ENCODE data around the gene HOXD12.
A peak's percentile ranks its signal among the peaks of the same experiment; 100 is the strongest.

Gene HOXD12

DNA sequence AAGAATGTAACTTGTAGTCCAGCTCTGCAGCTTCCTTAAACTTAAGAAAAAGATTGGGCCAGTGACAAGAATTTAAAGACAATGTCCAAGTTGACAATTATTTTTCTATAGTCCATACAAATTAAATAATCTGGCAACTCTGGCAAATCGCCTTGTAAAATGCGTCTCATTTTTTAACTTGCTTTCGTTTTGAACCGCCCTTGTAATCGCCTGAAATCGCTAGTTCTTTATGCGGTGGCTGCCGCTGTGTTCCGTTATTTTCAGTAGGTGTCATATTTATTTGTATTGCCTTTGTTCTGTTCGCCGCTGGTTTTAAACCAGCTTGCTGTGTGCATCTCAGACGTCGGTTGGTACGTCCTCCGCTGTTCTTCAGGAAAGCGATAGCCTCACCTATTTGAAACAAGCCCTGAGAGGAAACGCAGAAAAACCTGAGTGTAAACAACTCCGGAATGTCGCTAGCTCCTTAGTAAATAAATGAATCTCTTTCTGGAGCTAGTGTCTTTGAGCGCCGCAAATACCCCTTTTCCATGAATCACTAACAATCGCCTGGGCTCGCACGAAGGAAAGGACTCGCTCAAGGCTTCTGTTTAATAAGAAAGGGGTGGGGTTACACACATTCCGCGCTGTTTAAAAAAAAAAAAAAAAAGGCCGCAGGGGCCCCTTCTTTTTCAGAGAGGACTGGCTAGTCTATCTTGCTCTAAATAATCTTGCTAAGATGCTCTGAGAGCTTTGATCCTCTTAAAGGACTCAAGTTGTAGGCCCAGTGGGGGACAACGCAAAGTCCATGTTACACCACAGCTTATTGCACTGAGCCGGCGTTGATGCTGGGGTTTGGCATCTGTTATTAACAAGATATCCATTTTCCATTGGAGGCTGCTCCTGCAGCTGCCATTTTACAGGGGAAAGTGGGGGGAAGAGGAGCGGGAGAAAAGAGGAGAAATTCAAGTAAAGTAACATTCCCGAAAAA lies 32.9 kb downstream of the HOXD12 start:
- peak overlapping the region; percentile 6 to 65 (median 58) for H3K9ac ChIP-seq (ENCODE audit: low read length in 5 of 5)
- peak overlapping the region; percentile 59 to 83 (median 73) for H3K4me3 ChIP-seq (ENCODE audit: low read depth in 1 of 5, low read length in 5 of 5)

DNA sequence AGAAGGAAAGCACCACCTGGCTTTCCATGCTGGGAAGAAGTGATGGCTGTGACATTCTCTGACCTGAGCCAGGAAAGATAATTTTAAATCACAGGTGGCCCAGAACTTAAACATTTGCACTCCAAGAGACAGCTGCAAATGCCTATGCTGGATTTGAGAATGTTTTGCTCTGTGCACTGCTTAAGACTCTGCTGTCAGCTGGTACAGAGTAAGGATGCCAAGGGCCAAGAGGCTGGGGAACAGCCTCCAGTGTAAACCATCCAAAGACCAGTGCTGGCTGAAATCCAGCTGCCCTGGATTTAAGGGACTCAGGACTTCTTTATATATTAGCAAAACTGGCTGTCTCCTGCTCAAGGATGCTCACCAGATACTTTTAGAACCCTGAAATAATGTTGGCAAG lies 33.8 kb downstream of the HOXD12 start:
- H3K9me3 ChIP-seq (ENCODE audit: control insufficient read depth in 5 of 5, low read length in 5 of 5), result no peaks in the 10 kb centered on the region
- no peaks in the 10 kb centered on the region for H3K36me3 ChIP-seq (ENCODE audit: control insufficient read depth in 5 of 5, insufficient read depth in 5 of 5, low read length in 5 of 5)
- H3K9ac ChIP-seq (ENCODE audit: low read length in 5 of 5), result no peak overlapping the region
- H3K27ac ChIP-seq (ENCODE audit: low read depth, low read length), result no peak overlapping the region
- peaks cover 0 to 41% (median 5%) of the 10 kb centered on the region in 5 donors for H3K27me3 ChIP-seq (ENCODE audit: control insufficient read depth in 5 of 5, insufficient read depth in 4 of 5, low read length in 5 of 5)
- H3K4me1 ChIP-seq (ENCODE audit: control insufficient read depth in 5 of 5, insufficient read depth in 5 of 5, low read length in 5 of 5), result peaks cover 1 to 65% (median 57%) of the 10 kb centered on the region in 5 donors
- H3K4me3 ChIP-seq (ENCODE audit: low read depth in 1 of 5, low read length in 5 of 5), result no peak overlapping the region

More for the DNA sequence above, 32.9 kb downstream of the HOXD12 start:
- Histone ChIP-seq H3K27ac (ENCODE audit: low read depth, low read length) (peak overlapping the region; percentile 70), H3K9me3 (ENCODE audit: control insufficient read depth in 5 of 5, low read length in 5 of 5) (no peaks in the 10 kb centered on the region), H3K36me3 (ENCODE audit: control insufficient read depth in 5 of 5, insufficient read depth in 5 of 5, low read length in 5 of 5) (no peaks in the 10 kb centered on the region), H3K27me3 (ENCODE audit: control insufficient read depth in 5 of 5, insufficient read depth in 4 of 5, low read length in 5 of 5) (peaks cover 0 to 41% (median 5%) of the 10 kb centered on the region in 5 donors), H3K4me1 (ENCODE audit: control insufficient read depth in 5 of 5, insufficient read depth in 5 of 5, low read length in 5 of 5) (peaks cover 1 to 65% (median 56%) of the 10 kb centered on the region in 5 donors)

DNA sequence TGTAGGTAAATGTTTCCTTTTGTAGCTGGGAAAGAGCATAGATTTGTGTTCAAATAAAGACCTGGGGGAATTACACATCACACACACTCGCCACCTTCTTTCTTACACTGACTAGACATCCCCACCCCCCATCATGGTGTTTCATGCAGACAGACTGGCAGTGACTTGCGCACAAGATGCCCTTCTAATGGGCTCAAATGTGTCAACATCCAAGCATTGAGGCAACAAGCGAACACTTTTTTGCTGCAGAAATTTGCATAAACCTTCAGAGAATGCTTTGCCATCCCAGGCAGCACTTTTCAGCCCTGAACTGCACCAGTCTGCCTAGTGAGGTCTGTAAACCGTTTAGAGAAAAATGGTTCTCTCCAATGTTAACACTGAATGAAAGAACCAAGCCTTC lies 34.4 kb downstream of the HOXD12 start:
- Histone ChIP-seq H3K4me1 (ENCODE audit: control insufficient read depth in 5 of 5, insufficient read depth in 5 of 5, low read length in 5 of 5) (peaks cover 1 to 65% (median 57%) of the 10 kb centered on the region in 5 donors), H3K36me3 (ENCODE audit: control insufficient read depth in 5 of 5, insufficient read depth in 5 of 5, low read length in 5 of 5) (no peaks in the 10 kb centered on the region), H3K27me3 (ENCODE audit: control insufficient read depth in 5 of 5, insufficient read depth in 4 of 5, low read length in 5 of 5) (peaks cover 0 to 42% (median 6%) of the 10 kb centered on the region in 5 donors), H3K27ac (ENCODE audit: low read depth, low read length) (peak overlapping the region; percentile 91), H3K4me3 (ENCODE audit: low read depth in 1 of 5, low read length in 5 of 5) (no peak overlapping the region), H3K9me3 (ENCODE audit: control insufficient read depth in 5 of 5, low read length in 5 of 5) (no peaks in the 10 kb centered on the region), H3K9ac (ENCODE audit: low read length in 5 of 5) (no peak overlapping the region)

DNA sequence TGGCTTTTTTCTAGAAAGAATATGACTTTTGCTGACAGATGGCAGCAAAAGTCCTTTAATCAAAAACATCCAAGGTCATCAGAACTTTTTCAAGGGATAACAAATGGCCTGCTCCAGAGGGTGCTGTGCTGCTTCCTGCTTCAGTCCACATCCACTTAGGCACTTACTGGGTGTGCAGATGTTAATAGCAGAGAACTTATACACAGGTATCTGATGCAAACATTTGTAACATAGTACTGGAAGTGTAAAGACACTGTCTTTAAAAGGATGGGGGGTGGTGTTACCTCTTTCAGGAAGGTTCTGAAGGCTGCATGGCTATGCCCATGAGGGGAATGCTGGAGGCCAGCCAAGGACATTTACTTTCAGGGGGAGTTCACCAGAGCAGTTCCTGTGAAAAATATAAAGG lies 35.4 kb downstream of the HOXD12 start:
- H3K9me3 ChIP-seq (ENCODE audit: control insufficient read depth in 5 of 5, low read length in 5 of 5), result no peaks in the 10 kb centered on the region
- no peaks in the 10 kb centered on the region for H3K36me3 ChIP-seq (ENCODE audit: control insufficient read depth in 5 of 5, insufficient read depth in 5 of 5, low read length in 5 of 5)
- H3K4me1 ChIP-seq (ENCODE audit: control insufficient read depth in 5 of 5, insufficient read depth in 5 of 5, low read length in 5 of 5), result peaks cover 3 to 69% (median 62%) of the 10 kb centered on the region in 5 donors
- no peak overlapping the region for H3K9ac ChIP-seq (ENCODE audit: low read length in 5 of 5)
- peaks cover 0 to 49% (median 6%) of the 10 kb centered on the region in 5 donors for H3K27me3 ChIP-seq (ENCODE audit: control insufficient read depth in 5 of 5, insufficient read depth in 4 of 5, low read length in 5 of 5)
- peak overlapping the region; percentile 91 for H3K27ac ChIP-seq (ENCODE audit: low read depth, low read length)
- H3K4me3 ChIP-seq (ENCODE audit: low read depth in 1 of 5, low read length in 5 of 5), result peak overlapping the region in 1 of 5 donors; percentile 44

DNA sequence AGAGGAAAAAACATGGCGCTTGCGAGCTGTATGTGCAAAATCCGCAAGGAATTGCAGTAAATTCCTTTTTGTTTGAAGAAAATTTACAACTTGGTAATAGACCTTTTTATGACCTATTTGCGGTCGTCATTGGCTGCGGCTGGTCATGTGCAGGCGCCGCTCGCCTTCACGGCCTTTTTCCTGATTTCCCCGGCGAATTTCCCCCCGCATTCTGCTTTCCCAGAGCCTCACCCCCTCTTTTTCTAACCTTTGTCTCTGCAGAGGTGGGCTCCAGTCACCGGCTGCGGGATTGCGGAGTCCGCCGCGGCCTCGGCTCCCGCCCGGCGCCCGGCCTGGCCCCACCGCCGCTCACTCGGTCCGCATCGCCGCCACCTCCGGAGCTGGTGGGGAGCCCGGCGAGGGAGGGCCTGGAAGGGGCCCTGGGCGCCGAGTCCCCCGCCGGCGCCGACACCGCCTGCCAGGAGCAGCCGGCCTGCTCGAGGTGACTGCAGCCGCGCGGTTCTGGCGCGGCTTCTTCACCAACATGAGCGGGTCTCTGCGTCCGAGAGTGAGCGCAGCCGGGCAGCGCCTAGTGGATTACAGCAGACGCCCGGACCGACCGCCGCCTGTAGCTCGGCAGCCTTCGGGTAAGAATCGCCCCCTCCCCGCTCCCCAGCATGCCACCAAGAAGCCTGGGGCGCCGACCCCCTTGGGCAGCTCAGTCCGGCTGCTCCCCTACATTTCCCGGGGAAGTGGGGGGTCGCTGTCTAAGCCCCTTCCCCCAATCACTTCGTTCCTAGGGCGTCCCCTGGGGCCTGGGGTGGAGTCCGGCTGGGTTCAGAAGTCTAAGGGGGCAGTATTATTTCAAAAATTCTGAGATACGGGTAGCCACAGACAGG lies 37.0 kb downstream of the HOXD12 start:
- peak overlapping the region; percentile 91 for H3K27ac ChIP-seq (ENCODE audit: low read depth, low read length)
- H3K27me3 ChIP-seq (ENCODE audit: control insufficient read depth in 5 of 5, insufficient read depth in 4 of 5, low read length in 5 of 5), result peaks cover 0 to 56% (median 5%) of the 10 kb centered on the region in 5 donors
- no peaks in the 10 kb centered on the region for H3K9me3 ChIP-seq (ENCODE audit: control insufficient read depth in 5 of 5, low read length in 5 of 5)
- H3K36me3 ChIP-seq (ENCODE audit: control insufficient read depth in 5 of 5, insufficient read depth in 5 of 5, low read length in 5 of 5), result no peaks in the 10 kb centered on the region
- H3K9ac ChIP-seq (ENCODE audit: low read length in 5 of 5), result peak overlapping the region; percentile 71 to 86 (median 74)
- peak overlapping the region; percentile 64 to 88 (median 80) for H3K4me3 ChIP-seq (ENCODE audit: low read depth in 1 of 5, low read length in 5 of 5)
- peaks cover 6 to 73% (median 68%) of the 10 kb centered on the region in 5 donors for H3K4me1 ChIP-seq (ENCODE audit: control insufficient read depth in 5 of 5, insufficient read depth in 5 of 5, low read length in 5 of 5)

DNA sequence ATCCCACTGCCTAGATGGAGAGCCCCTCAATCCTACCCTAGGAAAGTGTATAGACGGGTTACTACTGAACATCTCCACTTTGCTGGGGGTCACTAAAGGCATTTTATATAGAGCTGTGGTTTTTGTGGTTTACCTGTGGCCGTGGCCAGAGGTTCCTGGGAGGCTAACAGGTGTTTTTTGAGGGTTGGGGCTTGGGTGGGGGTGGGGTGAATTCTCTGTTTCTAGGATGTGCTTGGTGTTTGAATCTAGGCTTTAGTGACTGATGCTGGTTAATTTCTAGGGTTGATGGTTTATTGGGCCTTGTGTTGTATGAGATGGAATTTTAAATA lies 37.6 kb downstream of the HOXD12 start:
- H3K36me3 ChIP-seq (ENCODE audit: control insufficient read depth in 5 of 5, insufficient read depth in 5 of 5, low read length in 5 of 5), result no peaks in the 10 kb centered on the region
- peak overlapping the region; percentile 64 to 84 (median 79) for H3K4me3 ChIP-seq (ENCODE audit: low read depth in 1 of 5, low read length in 5 of 5)
- no peaks in the 10 kb centered on the region for H3K9me3 ChIP-seq (ENCODE audit: control insufficient read depth in 5 of 5, low read length in 5 of 5)
- peaks cover 0 to 56% (median 5%) of the 10 kb centered on the region in 5 donors for H3K27me3 ChIP-seq (ENCODE audit: control insufficient read depth in 5 of 5, insufficient read depth in 4 of 5, low read length in 5 of 5)
- H3K9ac ChIP-seq (ENCODE audit: low read length in 5 of 5), result peak overlapping the region; percentile 71 to 86 (median 74)
- peaks cover 6 to 70% (median 67%) of the 10 kb centered on the region in 5 donors for H3K4me1 ChIP-seq (ENCODE audit: control insufficient read depth in 5 of 5, insufficient read depth in 5 of 5, low read length in 5 of 5)
- peak overlapping the region; percentile 91 for H3K27ac ChIP-seq (ENCODE audit: low read depth, low read length)

DNA sequence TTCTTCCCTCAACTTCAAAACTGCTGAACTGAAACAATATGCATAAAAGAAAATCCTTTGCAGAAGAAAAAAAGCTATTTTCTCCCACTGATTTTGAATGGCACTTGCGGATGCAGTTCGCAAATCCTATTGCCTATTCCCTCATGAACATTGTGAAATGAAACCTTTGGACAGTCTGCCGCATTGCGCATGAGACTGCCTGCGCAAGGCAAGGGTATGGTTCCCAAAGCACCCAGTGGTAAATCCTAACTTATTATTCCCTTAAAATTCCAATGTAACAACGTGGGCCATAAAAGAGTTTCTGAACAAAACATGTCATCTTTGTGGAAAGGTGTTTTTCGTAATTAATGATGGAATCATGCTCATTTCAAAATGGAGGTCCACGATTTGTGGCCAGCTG lies 38.3 kb downstream of the HOXD12 start:
- H3K9me3 ChIP-seq (ENCODE audit: control insufficient read depth in 5 of 5, low read length in 5 of 5), result no peaks in the 10 kb centered on the region
- H3K36me3 ChIP-seq (ENCODE audit: control insufficient read depth in 5 of 5, insufficient read depth in 5 of 5, low read length in 5 of 5), result no peaks in the 10 kb centered on the region
- peak overlapping the region in 4 of 5 donors; percentile 64 to 84 (median 80) for H3K4me3 ChIP-seq (ENCODE audit: low read depth in 1 of 5, low read length in 5 of 5)
- H3K27me3 ChIP-seq (ENCODE audit: control insufficient read depth in 5 of 5, insufficient read depth in 4 of 5, low read length in 5 of 5), result peaks cover 0 to 57% (median 5%) of the 10 kb centered on the region in 5 donors
- peaks cover 6 to 71% (median 67%) of the 10 kb centered on the region in 5 donors for H3K4me1 ChIP-seq (ENCODE audit: control insufficient read depth in 5 of 5, insufficient read depth in 5 of 5, low read length in 5 of 5)
- H3K9ac ChIP-seq (ENCODE audit: low read length in 5 of 5), result peak overlapping the region in 3 of 5 donors; percentile 24 to 86 (median 79)
- H3K27ac ChIP-seq (ENCODE audit: low read depth, low read length), result peak overlapping the region; percentile 77

DNA sequence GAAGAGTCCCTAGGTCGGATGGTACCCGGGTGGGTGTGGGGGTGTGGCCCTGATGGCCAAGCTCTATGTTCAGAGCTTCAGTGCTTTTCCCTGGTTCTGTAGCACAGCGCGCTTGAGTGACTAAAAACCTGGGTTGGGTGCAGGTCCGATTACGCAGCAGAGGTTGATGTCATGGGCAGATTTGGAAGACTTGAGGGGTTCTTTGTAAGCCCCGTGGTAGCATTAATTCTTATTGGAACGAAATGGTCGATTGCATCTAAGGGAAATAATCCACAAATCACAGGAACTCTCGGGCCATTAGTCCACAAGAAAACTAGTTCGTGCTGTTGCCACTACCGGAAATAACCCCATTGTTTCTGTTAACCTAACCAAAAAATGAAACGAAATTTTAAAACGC lies 38.9 kb downstream of the HOXD12 start:
- H3K9me3 ChIP-seq (ENCODE audit: control insufficient read depth in 5 of 5, low read length in 5 of 5), result no peaks in the 10 kb centered on the region
- peak overlapping the region in 3 of 5 donors; percentile 55 to 79 (median 63) for H3K9ac ChIP-seq (ENCODE audit: low read length in 5 of 5)
- H3K4me1 ChIP-seq (ENCODE audit: control insufficient read depth in 5 of 5, insufficient read depth in 5 of 5, low read length in 5 of 5), result peaks cover 6 to 70% (median 64%) of the 10 kb centered on the region in 5 donors
- H3K27me3 ChIP-seq (ENCODE audit: control insufficient read depth in 5 of 5, insufficient read depth in 4 of 5, low read length in 5 of 5), result peaks cover 0 to 54% (median 5%) of the 10 kb centered on the region in 5 donors
- no peaks in the 10 kb centered on the region for H3K36me3 ChIP-seq (ENCODE audit: control insufficient read depth in 5 of 5, insufficient read depth in 5 of 5, low read length in 5 of 5)
- H3K27ac ChIP-seq (ENCODE audit: low read depth, low read length), result peak overlapping the region; percentile 77
- peak overlapping the region; percentile 48 to 84 (median 79) for H3K4me3 ChIP-seq (ENCODE audit: low read depth in 1 of 5, low read length in 5 of 5)

DNA sequence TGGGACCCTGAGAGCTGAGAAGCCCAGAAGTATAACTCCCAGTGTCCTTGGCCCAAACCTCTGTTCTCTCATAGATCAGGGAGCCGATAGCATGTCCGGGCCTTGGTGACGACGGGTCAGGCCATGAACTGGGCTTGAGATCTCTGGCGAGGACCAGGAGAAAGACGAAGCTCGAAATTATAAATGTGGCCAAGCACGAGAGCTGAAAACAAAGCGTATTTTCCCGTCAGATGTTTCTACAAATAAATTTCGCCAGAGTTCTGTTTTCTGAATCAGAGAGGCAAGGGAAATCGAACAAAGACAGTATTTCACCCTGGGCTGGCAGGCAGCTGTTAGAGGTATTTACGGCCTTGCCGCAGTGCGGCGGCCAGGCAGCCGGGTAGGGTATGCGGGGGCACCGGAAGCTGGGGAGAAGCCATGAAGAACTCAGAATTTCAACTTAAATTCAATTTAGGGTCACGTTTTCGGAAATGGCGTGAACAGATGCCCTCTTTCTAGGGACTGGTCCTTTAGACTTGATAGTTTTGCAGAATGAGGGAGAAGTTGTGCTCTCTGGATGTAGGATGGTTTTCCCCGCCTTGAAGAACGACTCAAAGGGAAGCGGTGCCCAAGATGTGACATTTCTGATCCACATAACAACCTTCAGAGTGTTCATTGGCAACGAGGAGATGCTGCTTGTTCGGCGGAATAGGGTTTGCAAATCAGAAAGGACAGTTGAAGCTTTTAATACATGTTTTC lies 39.5 kb downstream of the HOXD12 start:
- Histone ChIP-seq H3K36me3 (ENCODE audit: control insufficient read depth in 5 of 5, insufficient read depth in 5 of 5, low read length in 5 of 5) (no peaks in the 10 kb centered on the region), H3K9ac (ENCODE audit: low read length in 5 of 5) (peak overlapping the region in 4 of 5 donors; percentile 32 to 79 (median 59)), H3K4me3 (ENCODE audit: low read depth in 1 of 5, low read length in 5 of 5) (peak overlapping the region; percentile 48 to 84 (median 79)), H3K9me3 (ENCODE audit: control insufficient read depth in 5 of 5, low read length in 5 of 5) (no peaks in the 10 kb centered on the region), H3K27ac (ENCODE audit: low read depth, low read length) (peak overlapping the region; percentile 77), H3K27me3 (ENCODE audit: control insufficient read depth in 5 of 5, insufficient read depth in 4 of 5, low read length in 5 of 5) (peaks cover 0 to 51% (median 5%) of the 10 kb centered on the region in 5 donors), H3K4me1 (ENCODE audit: control insufficient read depth in 5 of 5, insufficient read depth in 5 of 5, low read length in 5 of 5) (peaks cover 6 to 68% (median 64%) of the 10 kb centered on the region in 5 donors)
